HCT116 (cell line): ENCODE results near the gene TWSG1. TPM values are rescaled to one million over a fixed set of nuclear protein-coding genes. Genes with fewer than 3 reads are reported as not detected.

Experiments used
- ATAC-seq: fragments of 200-7000 bp; cut with Tn5 transposase; 2 replicates; pipeline ENCODE4 v1.9.1; 2020; ENCODE audit warnings: mild to moderate bottlenecking, moderate library complexity
- BruUV-seq: library from RNA; stranded (reverse); fragments of 400-500 nt; replicated peaks from 2 replicates; lab custom pipeline; 2021; lab: Mats Ljungman, UMichigan
- CTCF ChIA-PET: fragments of 300-600 bp; sonication (Branson Sonifier 250); formaldehyde crosslinking; loops from one replicate; lab custom pipeline; 2021; ENCODE audit warnings: antibody characterized with exemption; lab: Charles Lee
- POLR2A ChIA-PET: fragments of 300-600, 350-600 bp; sonication (Branson Sonifier 250); formaldehyde crosslinking; loops from one replicate; lab custom pipeline; 2021; ENCODE audit warnings: antibody characterized with exemption; lab: Charles Lee
- RAD21 ChIA-PET, 2 experiments: fragments of 300-600 bp; sonication (Branson Sonifier 250); formaldehyde crosslinking; loops; one replicate each; lab custom pipeline; 2023; ENCODE audit warnings: low total read pairs in 2 of 2; ENCODE audit not compliant: uncharacterized antibody in 2 of 2, unreplicated experiment in 2 of 2, low non-redundant PET in 1 of 2; lab: Charles Lee
- DNase-seq: peaks from one replicate; pipeline ENCODE4 v3.0.0-alpha.2; 2010; ENCODE audit warnings: low read depth, low spot score
- H2AFZ ChIP-seq: fragments of 200-600 bp; shearing (Covaris generic), sonication (generic); 2 replicates; pipeline ENCODE4 v1.6.1; 2017; ENCODE audit warnings: low read depth, mixed run types, mixed read lengths, antibody characterized with exemption, low read length; ENCODE audit not compliant: poor library complexity, severe bottlenecking
- H3K27ac ChIP-seq: 2 replicates; pipeline ENCODE4 v1.5.1; 2012; ENCODE audit warnings: low read depth, low read length
- H3K27me3 ChIP-seq: fragments of 200-600 bp; sonication (generic); 2 replicates; pipeline ENCODE4 v1.6.1; 2016; ENCODE audit warnings: mixed run types, low read length, mixed read lengths; ENCODE audit not compliant: insufficient read depth
- H3K36me3 ChIP-seq, 2 experiments: fragments of 200-500 bp in 1 of 2; fragments of 200-600 bp in 1 of 2; sonication (Bioruptor generic) in 1 of 2; sonication (generic) in 1 of 2; 2 replicates each; pipeline versions ENCODE4 v1.5.1 to v1.6.1; 2014 to 2016; ENCODE audit warnings: low read length in 2 of 2, inconsistent platforms in 1 of 2, mixed read lengths in 1 of 2, mixed run types in 1 of 2; ENCODE audit not compliant: insufficient read depth in 2 of 2, control insufficient read depth in 1 of 2
- H3K4me1 ChIP-seq, 2 experiments: fragments of 200-600 bp in 1 of 2; sonication (generic) in 1 of 2; 2 replicates each; pipeline versions ENCODE4 v1.5.1 to v1.6.1; 2012 to 2017; ENCODE audit warnings: low read length in 2 of 2, inconsistent platforms in 1 of 2, mild to moderate bottlenecking in 1 of 2, mixed read lengths in 1 of 2, mixed run types in 1 of 2, moderate library complexity in 1 of 2; ENCODE audit not compliant: insufficient read depth in 2 of 2, control insufficient read depth in 1 of 2
- H3K4me2 ChIP-seq: fragments of 200-600 bp; sonication (generic); 2 replicates; pipeline ENCODE4 v1.6.1; 2017; ENCODE audit warnings: mixed run types, low read length, mixed read lengths
- H3K4me3 ChIP-seq, 2 experiments: fragments of 200-600 bp in 1 of 2; sonication (generic) in 1 of 2; replicated peaks in 1 of 2; 2 replicates each; pipeline ENCODE4 v1.5.1; 2011 to 2016; ENCODE audit warnings: low read length in 2 of 2, control low read depth in 1 of 2, low read depth in 1 of 2, mild to moderate bottlenecking in 1 of 2, mixed read lengths in 1 of 2, mixed run types in 1 of 2
- H3K79me2 ChIP-seq: fragments of 200-600 bp; sonication (generic); 2 replicates; pipeline ENCODE4 v1.6.1; 2017; ENCODE audit warnings: mild to moderate bottlenecking, mixed run types, low read length, moderate library complexity, mixed read lengths; ENCODE audit not compliant: insufficient read depth
- H3K9ac ChIP-seq: fragments of 200-600 bp; sonication (generic); 2 replicates; pipeline ENCODE4 v1.6.1; 2016; ENCODE audit warnings: low read length, mixed read lengths
- H3K9me2 ChIP-seq: fragments of 200-600 bp; sonication (generic), shearing (Covaris generic); 2 replicates; pipeline ENCODE4 v1.6.1; 2017; ENCODE audit warnings: mixed run types, mild to moderate bottlenecking, moderate library complexity; ENCODE audit not compliant: insufficient read depth
- H3K9me3 ChIP-seq, 2 experiments: fragments of 200-500 bp in 1 of 2; fragments of 200-600 bp in 1 of 2; sonication (Bioruptor generic) in 1 of 2; sonication (generic) in 1 of 2; 2 replicates each; pipeline ENCODE4 v1.6.1; 2014 to 2017; ENCODE audit warnings: low read length in 2 of 2, mixed read lengths in 2 of 2, inconsistent platforms in 1 of 2, low read depth in 1 of 2, mild to moderate bottlenecking in 1 of 2, mixed run types in 1 of 2, moderate library complexity in 1 of 2; ENCODE audit not compliant: control insufficient read depth in 1 of 2, insufficient read depth in 1 of 2
- H4K20me1 ChIP-seq: fragments of 200-600 bp; sonication (generic), shearing (Covaris generic); 2 replicates; pipeline ENCODE4 v1.6.1; 2017; ENCODE audit warnings: mixed run types, mild to moderate bottlenecking, moderate library complexity; ENCODE audit not compliant: insufficient read depth
- CBX3 ChIP-seq: IDR thresholded peaks from 2 replicates; pipeline ENCODE4 v1.6.1; 2012; ENCODE audit warnings: low read depth
- CEBPB ChIP-seq: IDR thresholded peaks from 2 replicates; pipeline ENCODE4 v1.6.1; 2012; ENCODE audit warnings: low read depth
- EGR1 ChIP-seq: IDR thresholded peaks from 2 replicates; pipeline ENCODE4 v1.6.1; 2012; ENCODE audit warnings: low read depth
- ELF1 ChIP-seq: IDR thresholded peaks from 2 replicates; pipeline ENCODE4 v1.6.1; 2012; ENCODE audit warnings: low read depth, borderline replicate concordance
- EZH2phosphoT487 ChIP-seq: fragments of 200-600 bp; IDR thresholded peaks from 2 replicates; pipeline ENCODE4 v1.6.1; 2018; ENCODE audit warnings: antibody characterized with exemption, borderline replicate concordance
- JUND ChIP-seq: IDR thresholded peaks from 2 replicates; pipeline ENCODE4 v1.6.1; 2012
- POLR2A ChIP-seq: IDR thresholded peaks from 2 replicates; pipeline ENCODE4 v1.7.0; 2011; ENCODE audit warnings: borderline replicate concordance; ENCODE audit not compliant: insufficient read depth, insufficient read length; ENCODE audit errors: extremely low read depth
- TCF7L2 ChIP-seq: IDR thresholded peaks from 2 replicates; pipeline ENCODE4 v1.7.0; 2011; ENCODE audit warnings: borderline replicate concordance, inconsistent platforms; ENCODE audit not compliant: insufficient read depth, insufficient read length; ENCODE audit errors: extremely low read depth
- YY1 ChIP-seq: IDR thresholded peaks from 2 replicates; pipeline ENCODE4 v1.6.1; 2011; ENCODE audit warnings: low read length, low read depth, moderate library complexity, mild to moderate bottlenecking; ENCODE audit not compliant: insufficient replicate concordance; ENCODE audit errors: extremely low read depth
- ZNF274 ChIP-seq: fragments of 200-500 bp; sonication (Bioruptor generic); IDR thresholded peaks from 2 replicates; pipeline ENCODE4 v1.6.1; 2014; ENCODE audit warnings: mild to moderate bottlenecking, low read depth, low read length, inconsistent platforms
- intact Hi-C: fragments of 100-400 bp; cut with micrococcal nuclease; formaldehyde crosslinking; loops from 2 replicates; pipeline ENCODE4 v1.10.0; 2022
- total RNA-seq: library from RNA; stranded (reverse); gene quantifications from one replicate; pipeline ENCODE4 v1.2.1, GENCODE V29; 2021; ENCODE audit not compliant: unreplicated experiment
- TF ChIP-seq, protein P1 (sequence below): IDR thresholded peaks from 2 replicates; pipeline ENCODE4 v1.6.1; 2012
- TF ChIP-seq, protein P2 (sequence below): IDR thresholded peaks from 2 replicates; pipeline ENCODE4 v1.6.1; 2012; ENCODE audit warnings: low read depth
- TF ChIP-seq, protein P3 (sequence below): IDR thresholded peaks from 2 replicates; pipeline ENCODE4 v1.6.1; 2012
- TF ChIP-seq, protein P4 (sequence below), 3 experiments: fragments of 200-600 bp in 1 of 3; sonication (generic) in 1 of 3; IDR thresholded peaks in 2 of 3; conservative IDR thresholded peaks in 1 of 3; 2 replicates each; pipeline ENCODE4 v1.5.1; 2012 to 2017; ENCODE audit warnings: low read depth in 2 of 3, low read length in 2 of 3, antibody characterized with exemption in 1 of 3, borderline replicate concordance in 1 of 3, control low read depth in 1 of 3, mild to moderate bottlenecking in 1 of 3, mixed read lengths in 1 of 3, mixed run types in 1 of 3, moderate library complexity in 1 of 3; ENCODE audit not compliant: insufficient read depth in 1 of 3

The TWSG1 gene
- total RNA-seq, 1 experiment from 2014 or later: 35.7 TPM

DNA sequence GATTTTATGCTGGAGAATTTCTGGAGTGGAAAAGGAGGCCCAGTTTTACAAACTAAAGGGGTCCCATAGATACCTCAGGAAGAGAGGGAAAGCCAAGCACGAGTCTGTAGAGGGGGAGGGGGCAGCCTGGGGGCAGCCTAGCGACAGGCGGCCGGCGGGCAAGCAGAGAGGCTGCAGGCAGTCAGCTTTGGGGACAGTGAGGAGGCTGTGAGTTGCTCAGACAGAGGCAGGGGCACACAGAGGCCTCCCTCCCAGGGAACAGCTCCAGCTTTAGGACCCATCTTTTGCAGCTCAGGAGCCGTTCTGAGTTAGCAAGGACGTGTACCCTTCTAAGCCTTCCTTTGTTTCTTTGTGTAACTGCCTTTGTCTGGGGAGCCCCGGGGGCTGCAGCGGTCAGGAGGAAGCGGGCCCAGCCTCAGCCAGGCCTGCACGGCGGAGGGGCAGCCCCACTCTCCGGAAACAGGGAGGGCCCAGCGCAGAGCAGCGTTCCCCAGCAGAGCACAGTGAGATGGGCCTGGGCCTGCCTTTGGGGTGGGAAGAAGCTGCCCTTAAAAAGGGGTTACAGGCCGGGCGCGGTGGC lies 99.6 kb downstream of the TWSG1 start:
- BruUV-seq: no TSS peak
- no peaks in the 10 kb centered on the region for H3K9me3 ChIP-seq
- no peaks in the 10 kb centered on the region for H3K36me3 ChIP-seq
- H3K27me3 ChIP-seq: no peaks in the 10 kb centered on the region
- no peak for TF ChIP-seq POLR2A
- TF ChIP-seq JUND: no peak
- TF ChIP-seq, protein P1, sequence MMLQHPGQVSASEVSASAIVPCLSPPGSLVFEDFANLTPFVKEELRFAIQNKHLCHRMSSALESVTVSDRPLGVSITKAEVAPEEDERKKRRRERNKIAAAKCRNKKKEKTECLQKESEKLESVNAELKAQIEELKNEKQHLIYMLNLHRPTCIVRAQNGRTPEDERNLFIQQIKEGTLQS: no peak
- no peak for TF ChIP-seq ELF1
- TF ChIP-seq, protein P2, sequence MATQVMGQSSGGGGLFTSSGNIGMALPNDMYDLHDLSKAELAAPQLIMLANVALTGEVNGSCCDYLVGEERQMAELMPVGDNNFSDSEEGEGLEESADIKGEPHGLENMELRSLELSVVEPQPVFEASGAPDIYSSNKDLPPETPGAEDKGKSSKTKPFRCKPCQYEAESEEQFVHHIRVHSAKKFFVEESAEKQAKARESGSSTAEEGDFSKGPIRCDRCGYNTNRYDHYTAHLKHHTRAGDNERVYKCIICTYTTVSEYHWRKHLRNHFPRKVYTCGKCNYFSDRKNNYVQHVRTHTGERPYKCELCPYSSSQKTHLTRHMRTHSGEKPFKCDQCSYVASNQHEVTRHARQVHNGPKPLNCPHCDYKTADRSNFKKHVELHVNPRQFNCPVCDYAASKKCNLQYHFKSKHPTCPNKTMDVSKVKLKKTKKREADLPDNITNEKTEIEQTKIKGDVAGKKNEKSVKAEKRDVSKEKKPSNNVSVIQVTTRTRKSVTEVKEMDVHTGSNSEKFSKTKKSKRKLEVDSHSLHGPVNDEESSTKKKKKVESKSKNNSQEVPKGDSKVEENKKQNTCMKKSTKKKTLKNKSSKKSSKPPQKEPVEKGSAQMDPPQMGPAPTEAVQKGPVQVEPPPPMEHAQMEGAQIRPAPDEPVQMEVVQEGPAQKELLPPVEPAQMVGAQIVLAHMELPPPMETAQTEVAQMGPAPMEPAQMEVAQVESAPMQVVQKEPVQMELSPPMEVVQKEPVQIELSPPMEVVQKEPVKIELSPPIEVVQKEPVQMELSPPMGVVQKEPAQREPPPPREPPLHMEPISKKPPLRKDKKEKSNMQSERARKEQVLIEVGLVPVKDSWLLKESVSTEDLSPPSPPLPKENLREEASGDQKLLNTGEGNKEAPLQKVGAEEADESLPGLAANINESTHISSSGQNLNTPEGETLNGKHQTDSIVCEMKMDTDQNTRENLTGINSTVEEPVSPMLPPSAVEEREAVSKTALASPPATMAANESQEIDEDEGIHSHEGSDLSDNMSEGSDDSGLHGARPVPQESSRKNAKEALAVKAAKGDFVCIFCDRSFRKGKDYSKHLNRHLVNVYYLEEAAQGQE: no peak
- intact Hi-C loops: no loop called here
- DNase-seq: no peak
- H4K20me1 ChIP-seq: no peaks in the 10 kb centered on the region
- H3K4me3 ChIP-seq: no peak overlapping the region
- ChIA-PET CTCF (no interaction called here), POLR2A (no interaction called here), RAD21 (no interaction called here)
- no peak overlapping the region for H3K4me2 ChIP-seq
- no peaks in the 10 kb centered on the region for H3K9me2 ChIP-seq
- H3K4me1 ChIP-seq: no peaks in the 10 kb centered on the region
- no peak overlapping the region for H3K9ac ChIP-seq
- H2AFZ ChIP-seq: no peak overlapping the region
- no peak overlapping the region for H3K27ac ChIP-seq
- no peak for ATAC-seq
- no peaks in the 10 kb centered on the region for H3K79me2 ChIP-seq

DNA sequence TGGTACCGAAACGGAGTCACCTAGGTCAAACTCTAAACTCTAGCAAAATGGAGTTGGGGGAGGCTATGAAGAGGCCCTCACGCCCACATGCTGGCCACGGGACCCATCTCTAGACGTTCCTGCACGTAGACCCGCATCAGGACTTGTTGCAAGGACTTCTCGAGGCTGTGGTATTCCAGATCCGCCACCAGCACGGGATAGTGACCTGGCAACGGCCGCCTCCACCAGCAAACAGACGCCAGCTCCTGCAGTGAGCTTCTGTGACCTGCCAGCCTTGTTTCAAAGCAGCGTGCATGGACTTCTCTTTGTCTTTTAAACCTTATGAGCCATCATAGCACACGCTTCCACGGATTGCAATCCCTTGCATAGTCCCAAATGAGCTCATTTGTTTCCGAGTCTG lies 100.5 kb downstream of the TWSG1 start:
- no peak overlapping the region for H3K4me3 ChIP-seq
- ChIA-PET CTCF (no interaction called here), RAD21 (no interaction called here), POLR2A (no interaction called here)
- H2AFZ ChIP-seq: no peak overlapping the region
- ATAC-seq: no peak
- H4K20me1 ChIP-seq: no peaks in the 10 kb centered on the region
- H3K27me3 ChIP-seq: no peaks in the 10 kb centered on the region
- no peak overlapping the region for H3K4me2 ChIP-seq
- H3K36me3 ChIP-seq: no peaks in the 10 kb centered on the region
- H3K9me3 ChIP-seq: no peaks in the 10 kb centered on the region
- TF ChIP-seq, protein P3, sequence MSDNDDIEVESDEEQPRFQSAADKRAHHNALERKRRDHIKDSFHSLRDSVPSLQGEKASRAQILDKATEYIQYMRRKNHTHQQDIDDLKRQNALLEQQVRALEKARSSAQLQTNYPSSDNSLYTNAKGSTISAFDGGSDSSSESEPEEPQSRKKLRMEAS: no peak
- TF ChIP-seq YY1 (no peak), TCF7L2 (no peak), EGR1 (no peak), CEBPB (no peak), EZH2phosphoT487 (no peak), ZNF274 (no peak), CBX3 (no peak)
- TF ChIP-seq, protein P1: no peak
- TF ChIP-seq, protein P4, sequence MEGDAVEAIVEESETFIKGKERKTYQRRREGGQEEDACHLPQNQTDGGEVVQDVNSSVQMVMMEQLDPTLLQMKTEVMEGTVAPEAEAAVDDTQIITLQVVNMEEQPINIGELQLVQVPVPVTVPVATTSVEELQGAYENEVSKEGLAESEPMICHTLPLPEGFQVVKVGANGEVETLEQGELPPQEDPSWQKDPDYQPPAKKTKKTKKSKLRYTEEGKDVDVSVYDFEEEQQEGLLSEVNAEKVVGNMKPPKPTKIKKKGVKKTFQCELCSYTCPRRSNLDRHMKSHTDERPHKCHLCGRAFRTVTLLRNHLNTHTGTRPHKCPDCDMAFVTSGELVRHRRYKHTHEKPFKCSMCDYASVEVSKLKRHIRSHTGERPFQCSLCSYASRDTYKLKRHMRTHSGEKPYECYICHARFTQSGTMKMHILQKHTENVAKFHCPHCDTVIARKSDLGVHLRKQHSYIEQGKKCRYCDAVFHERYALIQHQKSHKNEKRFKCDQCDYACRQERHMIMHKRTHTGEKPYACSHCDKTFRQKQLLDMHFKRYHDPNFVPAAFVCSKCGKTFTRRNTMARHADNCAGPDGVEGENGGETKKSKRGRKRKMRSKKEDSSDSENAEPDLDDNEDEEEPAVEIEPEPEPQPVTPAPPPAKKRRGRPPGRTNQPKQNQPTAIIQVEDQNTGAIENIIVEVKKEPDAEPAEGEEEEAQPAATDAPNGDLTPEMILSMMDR (IDR thresholded peaks at IDR 0.05 in 2 of 3, conservative IDR thresholded peaks at IDR 0.05 in 1 of 3; ENCODE audit: borderline replicate concordance in 1 of 3, insufficient read depth in 1 of 3, low read depth in 2 of 3, low read length in 2 of 3): no peak
- no peaks in the 10 kb centered on the region for H3K9me2 ChIP-seq
- no peak for DNase-seq
- no peak overlapping the region for H3K27ac ChIP-seq
- H3K9ac ChIP-seq: no peak overlapping the region
- no peaks in the 10 kb centered on the region for H3K79me2 ChIP-seq
- BruUV-seq: no TSS peak
- no peaks in the 10 kb centered on the region for H3K4me1 ChIP-seq
- intact Hi-C loops: no loop called here
